HL-60/S4 treated with phorbol 12-myristate 13-acetate at 8.2 ng/mL for 4 days and 3 days (cell line): ENCODE results near the gene CLSTN2.

Source experiments
- in situ Hi-C: fragments of 300-500 bp; cut with MboI; formaldehyde crosslinking; loops from 2 replicates; pipeline ENCODE4 v1.15.0; 2022; ENCODE audit warnings: low sequenced_read_pairs

The CLSTN2 gene

DNA sequence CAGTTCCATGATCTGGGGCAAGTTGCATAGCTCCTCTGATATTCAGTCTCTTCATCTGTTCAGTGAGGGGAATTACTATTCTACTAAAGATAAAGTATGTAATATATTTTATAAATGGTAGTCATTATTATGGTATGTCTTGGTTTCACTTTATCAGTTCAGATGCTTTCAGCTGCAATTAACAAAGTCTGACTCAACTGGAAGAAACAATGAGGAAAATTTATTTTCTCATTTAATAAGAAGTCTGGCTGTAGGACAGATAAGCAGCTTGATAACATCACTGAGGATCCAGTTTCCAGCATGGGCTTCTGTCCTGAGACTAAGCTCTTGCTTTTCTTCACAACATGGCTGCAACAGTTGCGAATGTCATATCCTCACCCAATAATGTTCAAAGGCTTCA, 388.6 kb downstream of the CLSTN2 start:
- in situ Hi-C loops = no loop called here

DNA sequence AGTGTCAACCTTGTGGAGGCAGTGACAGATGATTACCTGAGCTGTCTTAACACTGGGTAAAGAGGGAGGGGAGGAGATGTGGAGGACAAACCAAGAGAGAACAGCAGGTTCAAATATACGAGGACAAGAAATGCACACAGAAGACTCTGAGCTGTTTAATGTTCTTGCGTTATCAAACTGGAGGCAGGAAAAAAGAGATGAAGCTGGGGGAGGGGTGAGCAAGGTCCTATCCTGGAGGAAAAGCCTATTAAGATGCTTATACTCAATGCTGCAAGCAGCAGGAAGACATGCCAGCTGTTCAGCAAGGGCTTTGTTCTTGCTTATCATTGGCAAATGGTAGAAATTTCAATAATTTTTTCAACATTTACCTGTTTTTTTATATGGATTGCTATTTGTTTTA, 397.1 kb downstream of the CLSTN2 start:
- in situ Hi-C loops = no loop called here

DNA sequence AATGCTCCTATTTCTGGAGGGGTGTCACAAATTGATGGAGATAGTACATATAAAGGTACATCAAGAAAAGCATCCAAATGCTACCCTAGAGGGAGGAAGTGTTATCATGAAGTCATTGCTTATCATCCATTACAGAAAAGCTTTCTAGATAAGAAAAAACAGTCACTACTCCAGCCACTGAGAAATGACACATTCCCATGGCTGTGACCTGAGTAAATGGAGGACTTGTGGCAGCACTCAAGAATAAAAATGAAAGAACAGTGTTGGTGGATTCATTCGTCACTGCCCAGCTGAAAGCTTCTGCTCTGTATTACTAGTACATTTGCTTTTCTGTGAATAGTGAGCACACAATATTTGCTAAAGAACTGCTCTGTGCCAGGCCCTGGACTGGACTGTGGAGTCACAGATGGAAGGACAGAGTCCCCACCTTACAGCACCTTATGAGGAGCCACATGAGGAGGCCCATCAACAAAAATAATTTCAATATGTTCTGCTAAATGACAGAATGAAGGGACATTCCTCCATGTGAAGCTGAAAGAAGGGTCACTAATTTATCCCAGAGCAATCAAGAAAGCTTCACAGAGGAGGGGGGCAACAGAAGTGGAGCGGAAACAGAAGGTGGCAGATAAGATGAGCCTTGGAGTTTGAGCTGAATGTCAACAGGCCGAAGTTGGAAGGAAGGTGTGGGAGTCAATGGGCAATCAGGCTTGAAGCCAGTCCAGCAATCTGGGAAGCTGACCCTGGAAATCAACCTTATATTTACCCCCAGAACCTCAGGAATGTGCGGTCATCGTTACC, 399.3 kb downstream of the CLSTN2 start:
- in situ Hi-C loops = no loop called here

DNA sequence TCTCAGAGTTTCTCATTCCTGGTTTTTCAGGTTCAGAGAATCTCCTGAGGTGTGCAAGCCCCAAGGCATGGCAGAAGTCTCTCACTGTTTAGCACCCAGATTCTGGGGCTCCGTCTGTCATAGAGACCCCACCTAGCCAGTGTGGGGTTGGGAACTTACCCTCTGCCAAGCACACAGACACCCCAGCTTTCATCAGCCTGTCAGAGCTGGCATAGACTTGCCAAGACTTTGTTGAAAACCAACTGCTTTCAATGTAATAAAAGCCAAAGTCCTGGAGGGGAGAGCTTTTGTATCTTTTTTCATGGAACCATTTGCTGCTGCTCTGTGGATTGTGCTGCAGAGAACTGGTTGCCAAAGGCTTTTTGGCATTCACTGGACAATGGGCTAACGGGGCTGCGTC, 401.5 kb downstream of the CLSTN2 start:
- in situ Hi-C loops = no loop called here

DNA sequence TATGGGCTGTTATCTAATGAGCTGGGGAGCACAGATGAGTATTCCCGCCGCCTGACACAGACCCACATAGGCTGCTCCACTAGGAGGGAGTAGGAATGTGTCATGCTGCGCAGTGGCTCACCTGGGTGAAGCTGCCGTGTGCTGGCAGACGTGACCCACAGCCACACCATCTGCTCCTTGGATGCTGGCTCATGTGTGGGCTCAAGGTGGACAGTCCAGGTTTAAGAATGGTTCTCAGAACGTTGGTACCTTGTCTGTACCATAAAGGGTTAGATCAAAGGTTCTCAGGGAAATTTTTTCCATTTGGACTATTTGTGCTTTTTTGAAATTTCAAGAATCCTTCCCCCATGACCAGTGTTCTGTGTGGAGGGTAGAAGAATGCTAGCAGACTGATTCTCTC, 403.9 kb downstream of the CLSTN2 start:
- in situ Hi-C loops = no loop called here

DNA sequence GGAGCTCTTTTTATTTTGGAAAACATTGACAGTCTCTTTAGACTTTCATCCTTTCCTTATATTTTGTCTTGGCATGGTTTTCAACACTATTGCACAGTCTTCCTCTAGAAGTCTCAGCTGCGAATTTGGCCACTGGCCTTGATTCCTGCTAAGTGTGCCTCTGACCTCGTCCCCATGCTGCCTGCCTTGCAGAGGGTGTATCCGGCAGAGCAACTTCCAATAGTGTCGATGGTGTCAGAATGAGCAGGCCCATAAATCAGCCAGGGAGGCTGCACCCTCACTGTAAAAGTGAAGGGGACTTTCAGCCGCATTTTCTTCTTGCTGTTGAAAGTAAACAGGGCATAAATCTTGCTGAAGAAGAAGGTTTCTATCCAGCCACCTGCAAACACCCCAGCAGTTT, 406.2 kb downstream of the CLSTN2 start:
- in situ Hi-C loops = no loop called here

DNA sequence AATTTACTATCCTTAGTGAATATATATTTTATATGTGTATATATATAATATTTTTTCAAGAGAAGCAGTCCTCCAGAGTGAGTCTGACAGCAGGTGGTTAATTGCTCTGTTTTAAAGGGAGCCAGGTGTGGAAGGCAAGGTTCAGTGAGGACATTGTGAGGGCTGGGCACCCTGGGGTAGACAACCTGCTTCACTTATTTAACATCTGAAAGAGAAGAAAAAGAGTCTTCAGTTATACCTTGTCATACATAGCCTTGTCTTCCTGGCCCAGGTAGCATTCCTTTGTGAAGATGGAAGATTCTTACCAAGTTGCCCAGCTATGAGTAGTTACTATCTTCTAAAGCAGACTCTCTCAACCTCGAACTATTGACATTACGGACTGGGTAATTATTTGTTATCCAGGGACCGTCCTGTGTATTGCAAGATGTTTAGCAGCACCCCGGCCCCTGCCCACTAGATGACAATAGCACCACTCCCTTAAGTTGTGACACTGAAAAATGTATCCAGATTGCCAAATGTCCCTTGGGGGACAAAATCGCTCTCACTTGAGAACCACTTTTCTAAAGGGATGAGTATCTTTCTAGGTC, 406.9 kb downstream of the CLSTN2 start:
- in situ Hi-C loops = no loop called here

DNA sequence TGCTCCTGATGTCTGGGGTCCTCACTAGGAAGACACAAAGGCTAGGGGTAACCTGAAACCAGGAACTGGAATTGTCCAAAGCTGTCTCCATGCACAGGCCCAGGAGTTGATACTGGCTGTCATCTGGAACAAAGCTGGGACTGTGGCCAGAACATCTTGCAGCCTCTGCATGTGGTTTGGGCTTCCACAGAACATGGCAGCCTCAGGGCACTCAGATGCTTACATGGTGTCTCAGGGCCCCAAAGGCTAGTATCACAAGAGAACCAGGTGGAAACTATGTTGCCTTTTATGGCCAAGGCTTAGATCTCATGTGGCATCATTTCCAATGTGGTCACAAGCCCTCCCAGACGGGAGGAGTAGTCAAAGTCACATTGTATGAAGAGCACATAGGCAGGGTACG, 407.7 kb downstream of the CLSTN2 start:
- in situ Hi-C loops = no loop called here

DNA sequence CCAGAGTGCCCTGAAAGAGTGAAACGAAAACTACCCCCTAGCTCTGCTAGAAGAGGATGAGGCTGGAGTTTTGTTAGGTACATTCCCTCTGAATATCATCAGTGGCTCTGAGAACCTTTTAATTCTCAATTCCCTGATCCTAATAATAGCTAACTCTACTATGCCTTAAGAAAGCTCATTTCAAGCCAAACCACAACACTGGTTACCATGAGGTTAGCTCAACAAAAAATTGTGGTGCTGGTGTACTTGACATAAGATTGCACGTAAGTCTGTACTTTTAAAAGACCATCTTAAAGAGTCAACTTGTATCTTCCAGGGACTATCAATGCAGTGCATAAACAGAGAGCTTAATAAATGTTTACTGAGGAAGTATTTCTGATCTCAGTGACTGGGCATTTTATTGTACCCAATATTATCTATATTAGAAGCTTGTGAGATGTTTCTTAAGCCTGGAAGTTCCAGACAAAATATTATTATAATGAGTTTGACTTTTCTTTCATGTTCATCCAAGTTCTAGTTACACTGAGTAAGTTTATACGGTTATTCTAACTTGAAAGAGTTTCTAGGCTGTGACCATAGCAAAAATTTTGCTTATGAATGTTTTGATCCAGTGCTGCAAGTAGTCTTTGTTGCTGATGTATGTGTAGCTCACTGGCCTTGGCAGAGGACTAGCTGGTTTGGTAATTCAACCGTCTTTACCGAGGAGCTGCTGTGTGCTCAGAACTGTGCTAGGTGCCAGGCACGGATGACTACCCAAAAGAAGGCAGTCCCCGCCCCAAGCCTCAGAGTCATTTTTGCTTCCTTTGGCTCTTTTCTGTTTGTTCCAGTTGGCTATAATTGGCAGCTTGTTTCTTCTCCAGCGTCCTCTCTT, 408.5 kb downstream of the CLSTN2 start:
- in situ Hi-C loops = no loop called here

DNA sequence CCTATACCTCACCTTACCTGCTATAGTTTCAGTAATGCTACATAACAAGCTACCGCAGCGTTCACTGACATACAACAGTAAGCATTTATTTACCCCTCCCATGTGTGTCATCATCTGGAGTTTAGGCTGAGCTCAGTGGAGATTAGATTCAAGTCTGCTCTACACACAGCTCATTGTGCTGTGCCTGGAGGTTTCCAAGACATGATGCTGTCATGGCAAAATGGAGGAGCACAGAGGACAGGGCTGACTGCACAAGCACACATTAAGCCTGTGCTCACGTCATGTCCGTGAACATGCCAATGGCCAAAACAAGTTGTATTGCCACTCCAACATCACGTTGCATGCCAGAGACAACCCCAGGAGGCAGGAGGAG, 409.1 kb downstream of the CLSTN2 start:
- in situ Hi-C loops = no loop called here

DNA sequence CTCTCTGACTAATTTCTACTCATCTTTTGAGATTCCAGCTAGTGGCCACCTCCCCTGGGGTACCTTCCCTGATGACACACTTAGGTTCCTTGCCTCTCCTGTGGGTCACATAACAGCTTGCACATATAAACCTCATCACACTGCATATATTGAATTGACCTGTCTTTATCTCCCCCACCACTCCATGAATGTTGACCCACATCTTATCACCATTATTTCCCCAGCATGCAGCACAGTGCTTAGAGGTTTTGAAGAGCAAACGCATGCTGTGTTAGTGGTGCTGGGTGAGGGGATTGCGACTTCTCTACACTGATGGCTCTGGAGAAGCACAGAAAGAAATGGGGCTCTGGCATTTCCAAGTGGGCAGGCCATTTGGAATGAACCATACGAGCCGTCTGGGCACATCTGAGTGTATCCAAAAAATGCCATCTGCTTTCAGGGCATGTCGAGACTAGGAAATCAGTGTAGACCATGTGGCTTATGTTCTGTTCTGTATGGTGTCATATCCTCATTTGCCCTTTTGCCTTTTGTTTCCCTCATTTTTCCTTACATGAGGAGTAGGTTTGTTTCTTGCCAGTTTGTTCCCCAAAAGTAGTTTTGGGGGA, 409.7 kb downstream of the CLSTN2 start:
- in situ Hi-C loops = no loop called here

DNA sequence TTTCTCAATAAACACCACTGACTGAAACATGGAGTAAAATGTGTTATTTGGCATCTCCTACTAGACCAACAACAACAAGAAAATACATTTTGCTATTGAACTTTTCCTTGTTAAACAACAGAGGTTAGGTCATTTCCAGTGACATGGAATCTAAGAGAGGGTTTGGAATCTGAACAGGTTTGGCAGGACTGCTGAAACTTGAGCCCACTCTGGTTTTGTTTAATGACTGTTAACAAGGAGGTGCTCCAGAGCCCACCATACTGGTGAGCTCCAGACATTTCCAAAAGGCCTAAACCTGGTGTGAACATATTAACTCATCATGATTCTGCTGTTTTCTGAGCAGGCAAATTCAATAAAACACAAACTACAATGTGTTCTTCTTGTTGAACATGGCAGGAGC, 412.2 kb downstream of the CLSTN2 start:
- in situ Hi-C loops = no loop called here

DNA sequence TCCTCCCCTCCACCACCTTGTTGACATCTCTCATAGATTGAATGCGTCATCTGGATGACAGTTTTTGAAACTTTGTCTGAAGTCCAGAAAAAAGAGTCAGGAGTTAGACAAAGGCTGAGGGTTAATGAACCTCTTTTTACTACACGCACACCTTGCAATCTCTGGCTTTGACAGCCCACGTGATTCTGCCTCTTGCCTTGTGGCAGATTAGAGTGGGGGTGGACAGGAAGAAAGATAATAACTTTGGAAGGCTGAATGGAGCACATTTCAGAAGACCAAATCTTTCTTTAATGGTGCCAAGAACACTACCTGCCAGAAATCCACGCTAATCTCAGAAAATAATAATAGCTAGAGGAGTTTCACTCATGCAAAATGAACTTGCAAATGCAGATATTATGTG, 415.0 kb downstream of the CLSTN2 start:
- in situ Hi-C loops = no loop called here

DNA sequence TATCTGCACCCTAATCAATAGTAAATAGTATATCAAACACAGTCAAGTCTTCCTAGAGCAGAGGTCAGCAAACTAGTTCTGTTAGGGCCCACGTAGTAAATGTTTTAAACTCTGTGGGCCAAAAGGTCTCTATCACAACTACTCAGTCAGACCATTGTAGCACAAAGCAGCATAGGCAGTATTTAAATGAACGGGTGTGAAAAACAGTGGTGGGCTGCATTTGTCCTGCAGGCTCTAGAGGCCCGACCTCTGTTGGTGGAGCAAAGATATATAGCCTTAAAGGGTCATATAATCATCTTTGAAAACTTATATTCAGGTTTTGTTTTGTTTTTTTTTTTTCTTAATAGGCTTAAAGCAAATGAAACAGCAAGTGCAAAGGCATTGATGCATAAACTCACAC, 416.5 kb downstream of the CLSTN2 start:
- in situ Hi-C loops = no loop called here

DNA sequence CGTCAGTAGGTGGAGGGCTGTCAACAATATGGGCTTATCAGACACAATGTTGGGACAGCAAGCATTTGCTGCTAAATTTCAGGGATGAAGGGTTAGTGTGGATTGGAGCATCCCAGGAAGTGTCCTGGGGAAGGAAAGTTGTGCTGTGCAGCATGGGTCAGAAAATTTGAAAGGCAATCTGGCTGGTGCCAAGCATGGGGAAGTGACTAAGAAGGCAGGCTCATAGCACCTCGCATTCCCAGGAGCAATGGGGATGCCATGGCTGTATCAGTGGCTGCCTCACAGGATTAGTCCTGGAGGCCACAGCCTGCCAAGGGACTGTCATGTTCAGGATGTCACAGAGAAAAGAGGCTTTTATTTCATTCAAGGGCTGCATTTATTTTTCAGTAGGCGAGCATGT, 420.5 kb downstream of the CLSTN2 start:
- in situ Hi-C loops = no loop called here

DNA sequence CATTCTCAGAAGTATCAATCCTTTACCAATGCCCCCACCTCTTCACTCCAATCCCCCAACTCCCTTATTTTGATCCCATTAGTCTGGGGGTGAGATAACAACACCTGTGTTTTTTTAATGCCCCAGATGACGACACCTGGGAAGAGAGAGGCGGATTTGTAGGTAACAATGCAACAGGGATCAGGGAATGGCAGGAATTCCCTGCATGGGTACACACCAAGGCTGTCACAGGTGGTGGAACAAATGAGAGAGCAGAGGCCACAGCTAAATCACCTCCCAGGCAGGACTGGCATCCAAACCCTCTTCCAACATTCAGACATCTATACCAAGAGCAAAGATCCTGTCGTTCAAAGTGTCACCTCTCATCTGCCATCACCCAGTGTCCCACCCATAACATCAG, 423.7 kb downstream of the CLSTN2 start:
- in situ Hi-C loops = no loop called here

DNA sequence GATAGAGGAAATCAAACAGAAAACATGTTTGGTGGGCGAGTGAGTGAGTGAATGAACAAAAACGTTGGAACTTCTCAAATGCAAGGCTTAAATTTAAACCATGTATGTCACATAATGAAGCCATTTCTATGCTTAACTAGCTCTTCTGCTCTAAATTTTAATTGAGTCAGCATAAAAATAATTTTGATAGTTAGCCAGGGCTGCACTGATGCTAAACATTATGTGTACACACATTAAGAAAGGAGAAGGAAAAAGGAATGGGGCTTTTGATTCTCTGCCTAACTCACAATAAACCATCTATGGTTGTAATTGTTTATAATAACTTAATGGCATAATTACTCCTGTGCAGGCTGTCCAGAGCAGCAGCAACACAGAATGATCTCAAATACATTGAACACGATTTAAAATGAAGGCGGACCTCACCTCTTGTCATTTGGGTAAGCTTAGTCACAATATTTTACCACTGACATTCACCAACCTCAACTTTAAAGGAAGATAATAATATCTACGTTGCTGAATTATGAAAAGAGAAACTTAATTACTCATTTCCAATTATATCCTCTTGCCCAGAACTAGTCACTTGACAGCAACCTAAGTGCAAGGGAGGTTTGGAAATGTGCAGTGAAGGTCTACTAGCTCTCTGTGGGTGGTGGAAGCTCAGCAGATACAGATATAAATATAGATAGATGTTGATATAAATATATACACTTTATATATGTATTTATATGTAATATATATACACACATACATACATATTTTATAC, 424.4 kb downstream of the CLSTN2 start:
- in situ Hi-C loops = no loop called here

DNA sequence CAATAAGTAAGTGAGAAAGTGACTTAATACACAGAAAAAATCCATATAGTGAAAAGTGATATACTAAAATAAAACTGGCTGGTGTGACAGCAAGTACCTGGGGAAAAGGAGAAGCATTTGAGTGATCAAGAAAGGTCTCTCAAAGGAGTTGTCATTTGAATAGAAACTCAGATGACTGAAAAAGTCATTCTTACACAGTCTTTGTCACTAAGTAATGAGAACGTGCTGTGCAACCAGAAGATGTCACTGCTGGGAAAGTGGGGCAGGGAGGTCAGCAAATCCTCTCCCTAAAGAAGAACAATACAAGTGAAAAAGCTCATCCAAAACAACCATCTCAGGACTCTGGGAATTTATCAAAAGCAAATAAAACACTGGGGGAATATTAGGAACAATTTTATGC, 425.3 kb downstream of the CLSTN2 start:
- in situ Hi-C loops = no loop called here

DNA sequence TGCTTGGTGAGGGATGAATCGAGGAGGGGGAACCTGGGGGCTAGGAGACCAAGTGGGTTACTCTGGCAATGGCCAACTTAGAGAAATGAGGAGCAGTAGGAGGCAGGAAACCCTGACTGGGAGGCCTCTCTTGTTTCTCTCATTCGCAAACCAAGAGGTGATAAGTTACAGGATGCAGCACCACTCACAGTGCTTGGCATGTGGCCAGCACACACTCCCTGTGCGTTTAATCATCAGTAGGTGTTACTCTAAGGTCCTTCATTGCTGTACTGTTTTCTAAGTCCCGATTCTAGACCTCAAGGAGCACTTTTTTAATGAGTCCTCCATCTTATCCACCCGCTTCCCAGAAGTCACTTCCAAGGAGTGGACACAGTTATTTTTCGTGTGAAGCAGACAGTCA, 428.8 kb downstream of the CLSTN2 start:
- in situ Hi-C loops = no loop called here

DNA sequence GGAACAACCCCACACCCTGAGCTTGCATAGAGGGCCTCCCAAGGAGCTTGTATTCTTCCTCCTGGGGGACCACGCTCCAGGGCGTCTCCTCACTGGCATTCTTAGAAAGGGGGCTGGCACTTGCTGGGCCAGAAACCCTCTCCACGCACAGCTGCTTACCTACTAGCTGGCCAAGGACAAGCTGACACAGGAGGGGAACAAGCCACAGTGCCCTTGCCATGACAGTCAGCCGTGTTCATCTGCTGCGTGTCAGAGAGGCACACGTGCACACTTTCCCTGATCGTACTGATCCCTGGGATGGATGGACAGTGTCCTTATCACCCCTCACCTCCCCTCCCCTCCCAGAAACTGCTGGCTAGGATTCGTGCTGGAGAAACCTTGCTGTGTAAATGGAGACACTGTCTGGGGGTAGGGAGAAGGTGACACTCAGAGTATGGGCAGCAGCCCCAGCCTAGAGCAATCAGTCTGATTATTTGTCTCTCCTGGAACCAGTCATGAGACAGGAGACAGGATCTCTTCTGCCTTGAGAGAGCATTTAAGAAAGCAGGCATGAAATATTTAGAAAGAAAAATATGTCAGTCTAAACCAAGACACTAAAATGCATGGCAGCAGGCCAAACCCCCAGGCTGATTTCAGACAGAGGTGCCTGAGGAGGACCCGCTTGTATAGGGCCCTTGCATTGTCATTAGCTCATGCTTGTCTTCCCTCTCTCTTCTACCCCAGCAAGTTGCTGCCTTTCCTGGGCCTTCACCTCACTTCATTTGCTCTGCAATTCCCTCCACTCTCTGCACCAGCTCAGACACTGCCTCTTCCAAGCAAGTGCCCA, 431.1 kb downstream of the CLSTN2 start:
- in situ Hi-C loops = no loop called here
